Activated CD4-positive, alpha-beta T cell treated with anti-CD3 and anti-CD28 coated beads for 24 hours (primary cell): ENCODE results near the gene RERE.

ENCODE experiments used
- DNase-seq, 2 donors: peaks; one replicate each; pipeline ENCODE4 v3.0.0-alpha.2; 2020; ENCODE audit warnings: low read depth in 2 of 2

The RERE gene

DNA sequence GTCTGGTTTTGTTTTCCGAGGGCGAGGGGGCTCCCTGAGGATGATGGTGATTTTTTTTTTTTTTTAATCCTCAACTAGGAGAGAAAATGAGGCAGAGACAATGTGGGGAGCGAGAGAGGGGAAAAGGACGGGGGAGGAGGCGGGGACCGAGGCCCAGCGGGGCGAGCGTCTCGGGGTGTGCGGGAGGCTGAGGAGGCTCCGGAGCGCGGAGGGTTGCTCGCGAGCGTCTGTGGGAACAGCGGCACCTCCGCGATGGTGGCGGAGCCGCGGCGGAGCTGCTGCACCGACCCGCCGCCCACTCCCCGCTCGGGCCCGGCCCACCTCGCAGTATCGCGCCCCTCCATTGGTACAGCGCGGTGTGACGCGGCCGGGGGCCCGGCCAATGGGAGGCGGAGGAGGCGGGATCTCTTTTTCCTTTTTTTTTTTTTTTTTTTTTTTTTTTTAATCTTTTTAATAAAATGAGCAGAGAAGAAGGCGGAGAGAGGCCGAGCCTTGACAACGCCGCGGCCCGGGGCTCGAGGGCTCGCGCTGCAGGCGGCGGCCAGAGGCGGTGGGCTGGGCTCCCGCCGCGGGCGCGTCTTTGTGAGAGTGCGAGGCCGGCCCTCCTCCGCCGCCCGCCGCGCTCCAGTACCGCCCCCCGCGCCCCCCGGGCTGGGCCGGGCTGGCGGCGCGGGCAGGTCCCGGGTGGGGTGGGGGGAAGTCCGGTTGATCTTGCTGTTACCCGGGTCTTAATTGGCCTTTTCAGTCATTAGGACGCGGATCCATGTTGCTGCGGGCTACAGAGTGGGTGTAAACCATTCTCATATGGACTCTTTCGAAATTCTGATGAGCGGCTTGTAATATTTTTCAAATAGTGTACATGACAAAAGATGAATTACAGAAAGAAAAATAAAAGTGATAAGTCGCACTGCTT, at the start of gene RERE:
TSS of gene RERE (minus strand) at position 229 of the 913 bp plus-strand sequence.
- peak; percentile 92 to 94 for DNase-seq

DNA sequence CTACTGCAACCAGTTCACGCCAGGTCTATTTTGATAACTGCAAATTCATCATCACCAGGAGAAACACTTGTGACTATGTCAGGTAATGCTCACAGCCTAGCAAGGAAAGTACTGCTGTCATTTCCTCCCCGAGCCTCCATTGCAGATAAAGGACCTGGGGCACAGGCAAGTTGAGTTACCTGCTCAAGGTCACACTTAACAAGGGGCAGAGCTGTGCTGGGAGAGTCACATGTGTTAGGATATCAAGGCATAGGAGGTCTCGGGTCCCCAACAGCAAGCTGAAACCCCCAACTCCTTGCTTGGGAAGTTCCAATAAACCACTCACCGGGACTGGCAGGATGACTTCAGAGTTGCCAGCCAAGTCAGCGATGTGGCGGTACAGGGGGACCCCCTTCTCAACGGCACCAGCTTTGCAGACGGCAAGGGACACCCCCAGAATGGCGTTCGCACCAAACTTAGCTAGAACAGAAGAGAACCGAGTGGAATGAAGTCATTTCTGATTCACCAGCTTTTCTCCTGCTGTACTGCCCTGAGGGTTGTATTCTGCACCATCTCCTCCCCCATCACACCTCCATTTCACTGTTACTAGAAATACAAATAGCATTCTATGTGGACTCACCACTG, 49.5 kb upstream of the RERE start:
- DNase-seq, result no peak

DNA sequence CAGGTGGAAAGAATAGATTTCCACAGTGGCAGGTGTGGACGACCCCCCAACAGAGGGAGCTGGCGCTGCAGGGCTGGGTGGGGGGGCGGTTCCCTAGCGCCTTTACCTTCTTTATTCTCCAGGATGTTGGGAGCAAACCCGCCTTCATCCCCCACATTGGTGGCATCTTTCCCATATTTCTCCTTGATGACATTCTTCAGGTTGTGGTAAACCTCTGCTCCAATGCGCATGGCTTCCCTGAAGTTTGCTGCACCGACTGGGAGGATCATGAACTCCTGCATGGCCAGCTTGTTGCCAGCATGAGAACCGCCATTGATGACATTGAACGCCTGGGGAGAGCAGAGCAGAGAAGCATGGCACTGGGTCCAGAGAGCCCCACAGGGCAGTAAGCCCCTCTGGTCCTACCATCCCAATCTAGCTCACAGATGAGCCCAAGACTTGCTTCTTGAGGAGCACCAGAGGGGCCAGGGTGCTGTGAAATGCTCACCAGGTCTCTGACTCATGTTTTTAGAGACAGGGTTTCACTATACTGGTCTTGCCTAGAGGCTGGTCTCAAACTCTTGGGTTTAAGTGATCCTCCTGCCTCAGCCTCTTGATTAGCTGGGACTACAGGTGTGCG, 48.8 kb upstream of the RERE start:
- no peak for DNase-seq

DNA sequence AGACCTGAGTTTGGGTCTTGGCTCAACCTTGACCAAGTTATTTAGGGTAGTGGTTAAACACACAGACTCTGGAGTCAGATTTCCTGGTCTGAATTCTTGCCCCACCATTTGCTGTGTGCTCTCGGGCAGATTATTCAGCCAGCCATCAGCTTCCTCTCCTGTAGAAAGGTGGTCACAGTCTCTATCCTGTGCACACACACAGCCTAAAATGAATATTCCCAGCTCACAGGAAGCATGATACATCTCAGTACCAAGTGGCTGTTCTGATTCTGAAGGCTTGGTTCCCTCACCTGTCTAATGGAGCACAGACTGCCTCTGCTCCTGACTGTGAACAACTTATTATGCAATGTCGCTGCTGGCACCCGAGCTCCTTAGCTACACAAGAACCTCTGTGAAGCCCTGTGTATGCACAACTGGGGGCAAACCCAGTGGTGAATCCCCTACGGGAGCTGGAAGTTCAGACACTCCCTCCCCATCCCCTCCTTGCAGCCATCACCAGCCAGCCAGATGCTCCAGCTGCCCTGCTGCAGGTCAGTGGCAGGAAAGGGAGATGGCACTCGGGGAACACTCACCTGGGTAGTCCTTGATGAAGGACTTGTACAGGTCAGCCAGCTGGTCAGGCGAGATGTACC, 47.4 kb upstream of the RERE start:
- no peak for DNase-seq

DNA sequence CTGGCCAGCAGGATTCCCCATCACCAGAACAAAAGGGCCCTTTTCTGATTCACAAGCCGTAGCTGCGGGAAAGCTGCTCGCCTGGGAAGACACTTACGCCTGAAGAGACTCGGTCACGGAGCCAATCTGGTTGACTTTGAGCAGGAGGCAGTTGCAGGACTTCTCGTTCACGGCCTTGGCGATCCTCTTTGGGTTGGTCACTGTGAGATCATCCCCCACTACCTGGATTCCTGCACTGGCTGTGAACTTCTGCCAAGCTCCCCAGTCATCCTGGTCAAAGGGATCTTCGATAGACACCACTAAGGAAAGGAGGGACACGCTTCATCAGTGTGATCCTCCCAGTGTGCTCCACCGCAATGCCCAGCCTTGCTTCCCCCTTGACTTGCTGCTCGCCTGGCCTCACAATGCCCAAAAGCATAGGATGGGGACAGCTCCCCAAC, 46.4 kb upstream of the RERE start:
- DNase-seq, result no peak

DNA sequence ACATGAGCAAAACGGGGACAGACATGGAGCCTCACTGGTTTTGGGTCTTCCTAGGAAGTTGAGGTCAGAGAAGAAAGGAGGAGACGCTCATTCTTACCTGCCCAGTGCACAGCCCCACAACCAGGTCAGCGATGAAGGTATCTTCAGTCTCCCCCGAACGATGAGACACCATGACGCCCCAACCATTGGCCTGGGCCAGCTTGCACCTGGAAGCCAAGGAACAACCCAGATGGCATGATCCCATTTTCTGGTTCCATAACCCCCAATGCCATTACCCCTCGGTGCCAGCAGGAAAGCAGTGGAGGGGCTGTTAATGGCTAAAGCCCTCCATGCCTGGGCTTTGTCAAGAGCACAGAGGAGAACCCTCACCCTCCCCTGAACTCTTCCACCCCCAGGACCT, 45.7 kb upstream of the RERE start:
- DNase-seq, result no peak

DNA sequence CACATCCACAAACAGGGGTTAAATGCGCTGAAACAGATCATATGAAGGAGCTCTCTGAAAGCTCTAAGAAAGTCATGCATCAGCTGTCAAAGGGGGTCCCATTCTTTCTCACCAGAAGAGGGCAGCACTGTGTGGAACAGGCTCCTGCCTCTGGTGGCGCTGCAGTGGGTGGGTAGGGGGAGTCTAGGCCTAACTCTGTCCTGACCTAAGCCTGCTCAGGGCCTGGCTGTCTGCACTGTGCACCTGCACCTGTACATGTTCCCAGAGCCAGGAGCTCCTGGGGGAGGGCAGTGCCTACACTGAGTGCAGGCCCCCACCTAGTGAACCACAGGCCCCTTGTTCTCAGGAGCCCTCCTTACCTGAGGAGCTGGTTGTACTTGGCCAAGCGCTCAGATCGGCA, 45.1 kb upstream of the RERE start:
- DNase-seq, result no peak

DNA sequence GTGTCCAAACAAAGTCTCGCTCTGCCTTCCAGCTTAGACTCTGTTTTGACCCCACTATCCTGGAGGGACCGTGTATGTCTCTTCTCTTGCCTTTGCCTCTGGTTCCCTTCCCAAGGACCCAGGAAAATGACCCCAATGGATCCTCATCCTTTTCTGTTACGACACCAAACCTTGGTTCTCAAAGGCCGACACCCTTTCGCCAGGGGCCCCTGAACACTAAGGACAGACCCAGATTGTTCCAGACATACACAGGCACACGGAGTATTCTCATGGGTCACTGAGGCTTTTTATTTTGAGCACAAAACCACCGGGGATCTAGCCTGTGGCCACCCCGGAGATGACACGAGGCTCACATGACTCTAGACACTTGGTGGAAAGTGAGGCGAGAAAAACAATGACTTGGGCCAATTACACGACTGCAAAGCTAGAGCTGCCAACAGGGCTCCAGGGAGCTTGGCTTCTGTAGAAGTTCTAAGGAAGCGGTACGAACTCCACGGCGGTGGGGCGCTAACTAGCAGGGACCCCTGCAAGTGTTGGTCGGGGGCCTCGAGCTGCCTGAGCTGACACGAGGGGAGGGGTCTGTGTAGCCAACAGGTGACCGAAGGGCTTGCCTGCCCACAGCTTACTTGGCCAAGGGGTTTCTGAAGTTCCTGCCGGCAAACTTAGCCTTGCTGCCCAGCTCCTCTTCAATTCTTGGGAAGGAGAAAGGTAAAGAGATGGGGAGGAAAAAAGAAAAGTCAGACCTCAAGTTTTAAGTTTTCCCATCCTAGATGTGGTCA, 43.5 kb upstream of the RERE start:
- no peak for DNase-seq

DNA sequence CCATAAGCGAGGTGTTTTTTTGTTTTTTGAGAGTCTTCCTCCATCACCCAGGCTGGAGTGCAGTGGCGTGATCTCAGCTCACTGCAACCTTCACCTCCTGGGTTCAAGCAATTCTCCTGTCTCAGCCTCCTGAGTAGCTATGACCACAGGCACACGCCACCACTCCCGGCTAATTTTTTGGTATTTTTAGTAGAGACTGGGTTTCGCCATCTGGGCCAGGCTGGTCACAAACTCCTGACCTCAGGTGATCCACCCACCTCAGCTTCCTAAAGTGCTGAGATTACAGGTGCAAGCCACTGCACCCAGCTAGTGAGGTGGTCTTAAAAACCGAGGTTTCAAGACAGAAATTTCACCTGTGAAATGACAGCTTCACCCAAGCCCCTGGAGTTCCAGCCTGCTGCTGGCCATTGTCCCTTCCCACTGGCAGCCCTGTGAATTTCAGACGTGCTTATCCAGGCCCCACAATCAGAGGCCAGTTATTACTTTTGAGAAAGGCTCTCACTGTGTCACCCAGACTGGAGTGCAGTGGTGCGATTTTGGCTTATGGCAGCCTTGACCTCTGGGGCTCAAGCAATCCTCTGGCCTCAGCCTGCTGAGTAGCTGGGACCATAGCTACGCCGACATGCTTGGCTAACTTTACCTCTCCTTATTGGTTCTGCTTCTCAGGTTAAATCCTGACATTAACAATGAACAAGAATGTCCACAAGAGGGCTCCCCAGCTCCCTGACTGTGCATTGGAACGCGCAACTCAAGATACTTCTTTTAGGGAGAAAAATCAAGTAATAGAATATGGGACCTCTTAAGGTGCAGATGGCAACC, 41.7 kb upstream of the RERE start:
- DNase-seq, result no peak

DNA sequence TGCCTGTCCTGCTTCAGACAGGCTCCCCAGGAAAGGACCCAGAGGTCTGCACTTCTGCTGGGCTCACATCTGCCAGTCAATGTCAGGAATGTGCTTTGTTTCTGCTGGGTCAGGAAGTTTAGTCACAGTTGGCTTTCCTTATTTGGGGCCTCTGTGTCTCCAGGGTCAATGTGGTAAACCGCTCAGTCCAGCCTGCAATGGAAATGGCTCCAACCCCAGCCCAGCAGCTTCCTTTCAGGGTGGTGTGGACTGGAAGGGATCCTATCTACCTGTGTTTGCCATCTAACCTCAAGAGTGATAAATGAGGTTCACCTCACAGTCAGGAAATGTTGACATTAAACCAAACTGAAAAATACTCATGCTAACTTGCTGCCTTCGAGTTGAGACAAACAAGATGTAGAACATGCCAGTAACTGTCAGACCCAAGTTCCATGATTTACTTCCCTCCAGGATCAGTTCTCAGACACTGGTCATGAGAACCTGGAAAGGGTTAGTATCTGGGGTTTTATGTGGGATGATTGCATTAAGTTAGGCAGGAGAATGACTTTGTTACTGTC, 40.8 kb upstream of the RERE start:
- DNase-seq, result no peak

DNA sequence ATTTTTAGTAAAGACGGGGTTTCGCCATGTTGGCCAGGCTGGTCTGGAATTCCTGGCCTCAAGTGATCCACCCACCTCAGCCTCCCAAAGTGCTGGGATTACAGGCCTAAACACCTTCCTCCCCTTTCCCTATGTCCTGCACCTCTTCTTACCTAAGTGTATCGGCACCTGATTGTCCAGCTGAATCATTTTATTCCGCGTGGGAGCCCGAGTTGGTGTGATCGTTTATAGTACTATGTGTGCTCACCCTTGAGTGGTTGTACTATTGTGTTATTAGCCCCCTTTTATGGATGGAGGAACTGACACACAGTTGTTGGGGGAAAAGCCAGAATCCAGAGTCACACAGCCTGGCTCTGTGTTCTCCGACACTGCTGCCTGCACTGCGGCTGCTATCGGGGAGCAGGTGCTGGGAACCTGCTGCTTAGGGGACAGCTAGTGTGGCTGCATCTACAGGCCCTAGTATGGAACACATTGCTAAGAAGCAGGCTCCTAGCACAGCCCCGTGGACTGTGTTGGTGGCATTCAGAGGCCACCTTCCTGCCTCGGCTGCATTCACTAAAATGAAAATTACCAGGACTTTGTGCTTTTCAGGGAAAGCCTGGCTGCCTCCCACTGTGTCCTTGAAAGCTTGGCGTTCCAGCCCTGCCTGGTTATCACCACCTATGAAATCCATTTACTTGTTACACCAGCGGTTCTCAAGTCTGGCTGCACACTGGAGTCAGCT, 39.4 kb upstream of the RERE start:
- no peak for DNase-seq

DNA sequence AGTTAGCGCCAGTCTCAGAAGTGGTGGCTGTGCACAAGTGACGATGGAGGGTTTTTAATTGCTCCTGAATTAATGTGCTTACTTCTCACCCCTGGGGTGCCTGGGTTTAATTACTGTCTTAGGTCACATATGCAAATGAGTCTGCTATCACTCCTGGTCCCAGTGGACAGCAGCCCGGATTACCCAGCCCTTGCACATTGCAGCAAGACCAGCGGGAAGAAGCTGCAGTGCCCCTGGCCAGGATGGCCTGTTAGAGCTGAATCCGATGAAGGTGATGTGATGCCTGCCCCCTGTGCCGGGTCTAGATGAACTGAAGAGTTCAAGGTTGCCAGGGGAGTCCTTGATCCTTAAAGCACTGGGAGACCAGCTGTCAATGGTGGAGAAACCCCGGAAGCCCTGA, 36.8 kb upstream of the RERE start:
- no peak for DNase-seq

DNA sequence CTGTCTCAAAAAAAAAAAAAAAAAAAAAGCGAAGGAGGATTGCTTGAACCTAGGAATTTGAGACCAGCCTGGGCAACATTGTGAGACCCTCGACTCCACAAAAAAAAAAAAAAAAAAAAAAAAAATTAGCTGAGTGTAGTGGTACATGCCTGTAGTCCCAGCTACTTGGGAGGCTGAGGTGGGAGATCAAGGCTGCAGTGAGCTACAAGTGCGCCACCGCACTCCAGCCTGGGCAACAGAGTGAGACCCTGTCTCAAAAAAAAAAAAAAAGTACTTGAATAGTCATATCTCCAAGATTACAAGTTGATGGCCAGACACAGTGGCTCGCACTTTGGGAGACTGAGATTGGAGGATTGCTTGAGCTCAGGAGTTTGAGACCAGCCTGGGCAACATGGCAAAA, 33.6 kb upstream of the RERE start:
- DNase-seq, result no peak

DNA sequence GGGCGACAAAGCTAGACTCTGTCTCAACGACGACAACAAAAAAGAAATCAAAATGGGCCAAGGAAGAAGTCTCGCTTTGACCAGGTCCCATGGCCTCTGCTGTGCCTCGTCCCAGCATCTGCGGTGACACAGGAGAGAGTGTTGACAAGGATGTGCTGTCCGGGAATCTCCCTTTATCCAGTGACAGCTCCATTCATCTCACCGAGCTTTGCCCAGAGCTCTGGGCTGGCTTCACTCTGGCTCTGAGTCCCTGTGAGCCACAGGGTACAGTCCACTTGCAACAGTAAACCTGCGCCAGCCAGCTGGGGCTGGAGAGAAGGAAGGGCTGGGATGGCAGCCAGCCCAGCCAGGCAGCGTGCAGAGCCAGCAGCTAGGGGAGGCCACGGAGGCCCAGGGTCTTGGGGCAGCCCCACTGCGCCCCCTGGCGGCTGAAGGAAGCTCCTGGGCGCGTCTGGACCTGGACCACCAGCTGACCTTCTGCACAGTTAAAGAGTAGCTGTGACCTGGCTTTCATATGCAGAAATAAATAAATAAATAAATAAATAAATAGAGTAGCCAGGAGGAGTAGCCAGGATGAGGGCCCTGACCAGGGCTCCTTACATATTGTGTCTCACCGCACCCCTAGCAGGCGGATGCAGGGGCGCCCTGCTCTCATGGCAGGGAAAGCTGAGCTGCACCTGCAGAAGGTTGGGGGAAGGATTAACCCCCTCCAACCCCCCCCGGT, 31.4 kb upstream of the RERE start:
- peak; percentile 62 to 63 for DNase-seq

DNA sequence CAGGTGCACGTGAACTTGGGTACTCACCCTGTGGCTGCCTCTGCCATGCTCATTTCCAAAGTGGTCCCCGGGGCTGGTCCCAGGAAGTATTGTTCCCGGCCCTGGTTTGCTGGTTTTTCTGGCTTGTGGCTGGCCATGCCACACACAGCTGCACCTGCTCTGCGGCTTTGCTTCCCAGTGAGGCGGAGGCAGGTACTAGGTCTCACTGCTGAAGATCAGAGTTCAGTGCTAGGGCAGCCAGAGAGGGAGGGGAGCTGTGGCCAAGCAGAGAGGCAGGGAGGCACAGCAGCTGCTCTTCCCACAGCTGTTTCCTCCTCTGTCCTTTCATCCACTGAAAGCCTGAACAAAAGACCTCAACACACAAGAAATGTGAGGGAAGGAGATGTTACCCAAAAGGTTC, 30.6 kb upstream of the RERE start:
- no peak for DNase-seq

DNA sequence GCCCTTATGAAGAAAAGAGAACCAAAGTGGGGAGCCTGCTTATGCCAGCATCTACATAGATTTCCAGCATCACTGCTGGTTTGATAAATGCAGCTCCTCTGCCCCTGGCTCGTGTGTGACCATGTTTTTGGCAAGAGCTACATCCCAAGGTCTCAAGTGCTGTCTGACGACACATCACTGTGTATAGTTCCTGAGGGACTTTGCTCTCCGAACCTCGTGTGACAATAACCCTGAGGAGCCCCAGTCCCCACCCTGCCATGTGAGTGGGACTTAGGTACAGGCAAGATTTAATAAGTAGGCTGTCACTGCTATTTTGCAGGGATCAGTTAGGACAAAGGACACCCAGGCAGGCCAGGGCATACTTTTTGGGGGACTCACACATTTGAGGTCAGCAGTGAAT, 28.8 kb upstream of the RERE start:
- no peak for DNase-seq

DNA sequence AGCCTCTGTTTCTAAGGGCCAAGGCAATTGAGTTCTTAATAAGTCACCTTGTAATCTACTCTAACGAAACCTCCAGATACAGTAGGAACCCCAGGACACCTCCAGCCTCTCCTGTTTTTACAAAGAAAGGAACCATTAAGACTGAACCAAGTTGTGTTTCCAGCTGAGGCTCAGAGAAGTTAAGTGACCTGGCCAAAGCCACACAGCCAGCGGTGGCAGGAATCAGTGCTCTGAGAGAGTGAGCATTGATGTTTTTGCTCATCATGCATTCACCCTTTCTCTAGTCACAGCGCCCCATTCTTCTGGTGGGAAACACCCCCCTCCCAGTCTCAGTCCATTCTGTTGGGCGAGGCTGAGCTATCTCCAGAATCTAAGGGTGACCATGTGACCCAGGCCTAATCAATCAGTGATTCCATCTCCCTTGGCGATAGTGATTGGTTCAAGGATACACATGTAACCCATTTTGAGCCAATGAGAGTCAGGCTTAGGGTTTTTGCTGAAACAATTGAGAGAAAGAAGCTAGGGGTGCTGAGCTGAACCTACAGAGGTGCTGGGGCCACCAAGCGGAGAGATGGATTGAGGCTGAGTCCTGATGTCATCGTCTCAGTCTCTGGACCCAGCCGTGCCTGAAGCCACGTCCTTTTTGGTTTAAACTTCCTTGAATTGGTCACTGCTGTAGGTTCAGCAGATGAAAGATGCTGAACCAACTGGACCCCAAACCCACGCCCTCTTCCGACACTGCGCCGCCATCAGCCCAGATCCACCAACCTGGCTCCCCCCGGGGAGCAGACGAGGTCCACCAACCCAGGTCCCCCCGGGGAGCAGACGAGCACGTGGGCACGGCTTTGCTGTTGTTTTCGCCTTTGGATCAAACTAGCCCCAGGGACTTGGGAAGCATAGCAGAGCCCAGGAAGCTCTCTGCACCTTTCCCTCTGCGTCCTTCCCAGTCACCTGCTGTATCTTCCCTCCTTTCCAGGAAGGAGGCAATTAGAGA, 28.0 kb upstream of the RERE start:
- no peak for DNase-seq

DNA sequence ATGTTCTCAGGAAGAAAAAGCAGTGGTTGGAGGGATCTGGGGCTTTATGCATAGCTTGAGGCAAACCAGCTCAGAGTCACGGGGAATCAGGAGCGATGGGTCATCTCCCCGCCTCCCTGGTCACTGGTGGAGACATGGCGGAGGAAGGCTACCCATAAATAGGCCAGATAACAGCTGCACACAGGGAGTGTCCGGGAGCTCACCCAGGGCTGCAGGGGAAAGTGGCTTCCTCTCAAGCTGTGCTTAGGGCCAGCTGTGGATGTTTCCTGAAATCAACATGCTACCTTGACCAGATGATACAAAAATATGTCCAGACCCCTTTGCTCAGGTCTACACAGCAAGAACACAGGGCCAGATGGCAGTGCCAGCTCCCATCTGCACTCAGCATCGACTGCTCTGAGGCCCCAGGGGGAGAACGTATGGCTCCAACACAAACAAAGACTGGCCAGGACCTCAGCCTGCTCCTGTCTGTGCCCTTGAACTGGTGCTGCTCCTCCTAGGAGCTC, 27.1 kb upstream of the RERE start:
- no peak for DNase-seq
